GM12872 (cell line): ENCODE results near the gene DNMBP.

ENCODE experiments used
- TF ChIP-seq, protein P1 (sequence below): IDR thresholded peaks from 3 replicates; pipeline ENCODE4 v1.5.1; 2011; ENCODE audit warnings: low read depth, mild to moderate bottlenecking, low read length, moderate library complexity; ENCODE audit not compliant: insufficient read depth

Gene DNMBP

DNA sequence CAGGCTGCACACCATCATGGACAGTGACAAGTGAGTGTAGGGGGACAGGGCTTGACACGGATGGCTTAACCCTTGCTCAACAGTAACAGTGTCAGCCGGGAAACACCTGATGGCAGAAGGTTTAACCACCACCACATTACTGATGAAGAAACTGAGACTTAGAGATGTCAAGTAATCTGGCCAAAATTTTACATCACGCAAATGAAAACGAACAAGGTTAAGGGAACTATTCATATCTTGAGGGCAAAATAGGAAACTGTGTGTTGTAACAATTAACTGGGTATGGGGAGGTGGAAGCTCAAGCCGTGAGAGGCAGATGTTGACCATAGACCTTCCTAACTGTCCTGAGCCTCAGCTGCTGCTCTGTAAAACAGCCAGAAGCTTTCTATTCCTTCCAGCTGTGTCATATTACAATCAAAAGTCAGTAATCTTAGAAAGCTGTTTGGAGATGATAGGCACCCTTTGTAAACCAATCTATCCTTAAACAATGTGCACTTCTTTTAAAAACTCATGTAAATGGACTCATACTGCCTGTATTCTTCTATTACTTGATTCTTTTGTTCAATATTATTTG is 158.9 kb downstream of the DNMBP start:
- TF ChIP-seq, protein P1, sequence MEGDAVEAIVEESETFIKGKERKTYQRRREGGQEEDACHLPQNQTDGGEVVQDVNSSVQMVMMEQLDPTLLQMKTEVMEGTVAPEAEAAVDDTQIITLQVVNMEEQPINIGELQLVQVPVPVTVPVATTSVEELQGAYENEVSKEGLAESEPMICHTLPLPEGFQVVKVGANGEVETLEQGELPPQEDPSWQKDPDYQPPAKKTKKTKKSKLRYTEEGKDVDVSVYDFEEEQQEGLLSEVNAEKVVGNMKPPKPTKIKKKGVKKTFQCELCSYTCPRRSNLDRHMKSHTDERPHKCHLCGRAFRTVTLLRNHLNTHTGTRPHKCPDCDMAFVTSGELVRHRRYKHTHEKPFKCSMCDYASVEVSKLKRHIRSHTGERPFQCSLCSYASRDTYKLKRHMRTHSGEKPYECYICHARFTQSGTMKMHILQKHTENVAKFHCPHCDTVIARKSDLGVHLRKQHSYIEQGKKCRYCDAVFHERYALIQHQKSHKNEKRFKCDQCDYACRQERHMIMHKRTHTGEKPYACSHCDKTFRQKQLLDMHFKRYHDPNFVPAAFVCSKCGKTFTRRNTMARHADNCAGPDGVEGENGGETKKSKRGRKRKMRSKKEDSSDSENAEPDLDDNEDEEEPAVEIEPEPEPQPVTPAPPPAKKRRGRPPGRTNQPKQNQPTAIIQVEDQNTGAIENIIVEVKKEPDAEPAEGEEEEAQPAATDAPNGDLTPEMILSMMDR, result no peak

DNA sequence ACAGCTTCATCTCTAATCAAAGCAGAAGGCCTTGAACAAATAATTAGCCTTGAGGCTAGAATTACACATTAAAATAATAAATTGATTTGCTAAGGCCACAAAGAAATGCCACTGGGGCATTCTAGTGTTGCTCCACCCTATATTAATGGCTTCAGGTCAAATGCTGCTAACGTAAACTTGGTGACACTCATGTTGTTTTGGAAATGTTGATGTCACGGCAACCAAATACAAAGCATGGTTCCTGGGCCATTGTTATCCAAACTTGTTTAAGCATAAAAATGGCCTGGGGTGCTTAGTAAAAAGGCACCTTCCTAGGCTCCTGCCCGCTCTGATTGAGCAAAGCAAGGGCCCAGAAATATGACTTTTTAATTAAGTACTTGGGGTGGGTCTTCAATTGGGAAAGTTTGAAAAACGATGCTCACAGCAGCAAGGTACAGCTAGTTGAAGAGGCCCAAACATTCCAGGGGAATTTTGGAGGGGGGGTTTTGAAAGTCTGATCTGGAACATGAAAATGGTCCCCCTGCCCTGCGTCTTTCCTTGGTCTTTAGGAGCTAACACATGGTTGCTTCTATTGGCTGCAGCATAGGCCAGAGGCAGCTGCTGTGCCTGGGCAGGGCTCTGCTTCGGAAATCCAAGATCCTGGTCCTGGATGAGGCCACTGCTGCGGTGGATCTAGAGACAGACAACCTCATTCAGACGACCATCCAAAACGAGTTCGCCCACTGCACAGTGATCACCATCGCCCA is 159.6 kb downstream of the DNMBP start:
- TF ChIP-seq, protein P1, result no peak

DNA sequence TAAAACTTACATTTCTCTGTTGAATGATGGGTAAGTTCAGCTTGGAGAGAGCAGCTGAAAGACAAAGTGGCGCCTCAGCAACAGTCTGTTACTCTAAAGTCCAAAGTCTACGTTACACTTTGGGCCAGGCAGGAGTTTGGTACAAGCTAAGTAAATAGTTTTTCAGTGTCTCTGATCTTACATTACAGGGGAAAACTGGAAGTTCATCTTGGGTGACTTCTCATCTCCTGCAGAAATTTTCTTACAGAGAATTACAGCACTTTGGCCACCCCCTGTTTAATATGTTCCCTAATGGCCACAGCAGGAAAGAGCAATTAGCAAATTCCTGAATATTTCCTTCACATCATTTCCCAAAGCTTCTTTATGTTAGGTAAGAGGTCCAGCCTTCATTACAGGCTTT is 160.2 kb downstream of the DNMBP start:
- TF ChIP-seq, protein P1, result no peak

DNA sequence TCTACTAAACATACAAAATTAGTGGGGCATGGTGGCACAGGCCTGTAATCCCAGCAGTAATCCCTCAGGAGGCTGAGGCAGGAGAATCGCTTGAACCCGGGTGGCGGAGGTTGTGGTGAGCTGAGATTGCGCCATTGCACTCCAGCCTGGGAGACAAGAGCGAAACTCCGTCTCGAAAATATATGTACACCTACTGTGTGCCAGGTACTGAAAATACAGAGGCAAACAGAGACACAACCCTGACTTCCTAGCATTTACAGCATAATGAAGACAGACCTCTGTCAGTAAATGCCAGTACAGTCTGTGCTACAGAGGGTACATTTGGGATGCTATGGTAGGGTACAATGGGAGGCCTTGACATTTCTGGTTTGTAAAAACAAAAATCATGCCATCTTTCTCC is 160.7 kb downstream of the DNMBP start:
- TF ChIP-seq, protein P1, result no peak

DNA sequence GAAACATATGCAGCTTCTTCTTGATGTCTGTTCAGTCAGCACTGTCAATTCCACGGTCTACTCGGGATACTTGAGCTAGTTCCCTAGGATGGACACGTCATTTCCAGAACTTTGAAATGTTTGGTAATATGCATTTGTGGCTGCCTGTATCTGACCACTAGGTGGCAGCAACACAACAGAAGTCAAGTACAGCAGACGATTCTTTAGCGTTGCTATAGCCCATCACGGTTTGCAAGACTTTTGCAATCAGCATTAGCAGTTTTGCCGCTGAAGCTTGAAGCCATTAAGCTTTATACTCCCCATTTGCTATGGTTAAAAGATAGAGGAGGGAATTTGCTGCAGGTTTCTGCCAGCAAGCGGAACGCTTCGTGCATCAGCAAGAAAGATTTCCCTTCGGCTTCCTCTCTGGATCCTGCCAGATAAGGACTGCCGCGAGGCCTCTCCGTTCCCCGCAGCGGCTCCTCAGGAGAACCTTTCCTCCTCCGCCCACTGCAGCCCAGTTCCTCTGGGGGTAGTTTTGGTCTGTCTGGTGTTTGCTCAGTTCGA is 163.8 kb downstream of the DNMBP start:
- TF ChIP-seq, protein P1, result peak; percentile 90

DNA sequence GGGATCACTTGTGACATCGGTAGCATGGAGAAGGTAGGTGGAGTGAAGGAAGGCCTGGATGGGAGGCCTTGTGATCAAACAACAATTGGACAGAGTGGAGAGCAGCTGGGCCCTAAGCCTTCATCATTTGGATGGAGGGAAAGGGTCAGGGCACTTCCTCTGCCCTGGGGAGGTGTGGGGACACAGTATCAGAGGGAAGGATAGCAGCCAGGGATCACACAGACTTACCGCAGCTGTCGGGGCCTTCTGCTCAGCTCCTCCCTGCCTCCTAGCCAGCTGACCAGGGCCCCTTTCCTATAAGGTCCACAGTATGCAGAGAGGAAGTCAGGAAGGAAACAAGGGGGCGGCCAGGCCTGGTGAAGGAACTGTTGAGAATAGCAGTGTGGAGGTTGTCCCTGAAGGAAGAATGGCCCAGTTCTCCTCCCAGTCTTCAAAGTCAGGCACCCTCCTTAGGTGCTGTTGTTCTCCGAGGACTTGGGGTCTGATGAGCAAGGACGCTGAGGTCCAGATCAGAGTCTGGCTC is 165.3 kb downstream of the DNMBP start:
- TF ChIP-seq, protein P1, result no peak

DNA sequence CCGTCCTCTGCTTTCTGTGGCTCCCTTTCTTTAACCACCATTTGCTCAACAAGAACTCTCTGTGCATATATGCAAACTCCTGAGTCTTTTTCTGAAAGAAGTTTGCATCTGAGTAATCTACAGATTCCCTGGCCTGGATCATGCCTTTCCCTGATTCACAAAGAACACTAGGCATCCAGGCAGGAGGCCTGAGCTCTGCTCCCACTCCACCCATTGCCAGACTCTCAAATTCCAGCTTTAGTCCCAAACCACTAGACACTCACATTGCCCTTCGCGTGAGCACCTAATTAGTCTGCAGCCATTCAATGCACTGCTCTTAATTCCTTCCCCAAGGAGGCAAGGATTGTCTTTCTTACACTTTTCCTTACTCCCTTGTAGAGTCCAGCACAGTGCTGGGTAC is 166.4 kb downstream of the DNMBP start:
- TF ChIP-seq, protein P1, result no peak
